HEK293T (cell line): ENCODE measurements around the gene DMD.

Source experiments
- FOXA1 ChIP-seq: fragments of 450-650 bp; IDR thresholded peaks from 2 replicates; pipeline ENCODE4 v1.6.1; 2016; ENCODE audit warnings: mild to moderate bottlenecking
- L3MBTL2 ChIP-seq: fragments of 450-650 bp; conservative IDR thresholded peaks from 2 replicates; pipeline ENCODE4 v1.6.1; 2016; ENCODE audit warnings: mild to moderate bottlenecking

GRCh38 chrX:31851761-31852160 lies 1359.6 kb downstream of the DMD start:
- TF ChIP-seq FOXA1 (no peak), L3MBTL2 (no peak)
